HepG2 (cell line): Measurements from ENCODE around the gene S1PR2. TPM values are rescaled to one million over a fixed set of nuclear protein-coding genes. Genes with fewer than 3 reads are reported as not detected.

Source experiments
- ATAC-seq: fragments of 200-7000 bp; cut with Tn5 transposase; 3 replicates; pipeline ENCODE4 v1.9.1; 2020; ENCODE audit warnings: mild to moderate bottlenecking, moderate library complexity
- BruUV-seq: library from RNA; stranded (reverse); fragments of 400-500 nt; replicated peaks from 2 replicates; lab custom pipeline; 2021; lab: Mats Ljungman, UMichigan
- CTCF ChIA-PET: fragments of 300-600 bp; formaldehyde crosslinking; extraction: SDS; loops from one replicate; lab custom pipeline; 2021; ENCODE audit warnings: low total read pairs, inconsistent platforms, low intra/inter-chr PET ratio; lab: Yijun Ruan, JAX
- POLR2A ChIA-PET: fragments of 350-600 bp; sonication (Branson Sonifier 250); formaldehyde crosslinking; loops from one replicate; lab custom pipeline; 2020; ENCODE audit warnings: antibody characterized with exemption, inconsistent platforms; lab: Yijun Ruan, JAX
- DNase-seq: peaks from one replicate; pipeline ENCODE4 v3.0.0-alpha.2; 2015; ENCODE audit warnings: low spot score
- FAIRE-seq: peaks from 3 replicates; lab custom pipeline; 2011; peaks lifted over from hg19 to GRCh38; lab: Jason Lieb, UNC
- H2AFZ ChIP-seq: one replicate; pipeline ENCODE4 v1.6.1; 2011; ENCODE audit warnings: low read length, inconsistent platforms
- H3K27ac ChIP-seq: fragments of 300-600 bp; 3 replicates; pipeline ENCODE4 v1.8.0; 2011; ENCODE audit warnings: mixed run types, mild to moderate bottlenecking, mixed read lengths, low read length, inconsistent platforms; ENCODE audit not compliant: insufficient read depth; ENCODE audit errors: extremely low read length
- H3K27me3 ChIP-seq, 2 experiments: fragments of 200-600 bp in 1 of 2; 2 replicates in 1 of 2; 3 replicates in 1 of 2; pipeline versions ENCODE4 v1.6.0 to v1.8.0; 2011; ENCODE audit warnings: low read length in 2 of 2, mild to moderate bottlenecking in 2 of 2, moderate library complexity in 2 of 2, inconsistent platforms in 1 of 2; ENCODE audit not compliant: insufficient read depth in 2 of 2, control insufficient read depth in 1 of 2
- H3K36me3 ChIP-seq, 2 experiments: fragments of 200-600 bp in 1 of 2; replicated peaks in 1 of 2; 2 replicates in 1 of 2; 3 replicates in 1 of 2; pipeline versions ENCODE4 v1.5.1 to v1.8.0; 2011; ENCODE audit warnings: low read length in 2 of 2, inconsistent platforms in 1 of 2; ENCODE audit not compliant: insufficient read depth in 2 of 2, control insufficient read depth in 1 of 2
- H3K4me1 ChIP-seq: 2 replicates; pipeline ENCODE4 v1.5.1; 2012; ENCODE audit warnings: low read length, inconsistent platforms; ENCODE audit not compliant: insufficient read depth
- H3K4me2 ChIP-seq: 2 replicates; pipeline ENCODE4 v1.6.0; 2011; ENCODE audit warnings: low read depth, low read length, inconsistent platforms
- H3K4me3 ChIP-seq, 3 experiments: fragments of 200-600 bp in 1 of 3; sonication (generic), shearing (Covaris generic) in 1 of 3; replicated peaks in 1 of 3; 2 replicates each; pipeline ENCODE4 v1.5.1; 2011 to 2016; ENCODE audit warnings: low read length in 3 of 3, inconsistent platforms in 2 of 3, low read depth in 2 of 3, mild to moderate bottlenecking in 2 of 3, control low read depth in 1 of 3, mixed read lengths in 1 of 3; ENCODE audit not compliant: insufficient read depth in 1 of 3
- H3K79me2 ChIP-seq: one replicate; pipeline ENCODE4 v1.6.1; 2011; ENCODE audit warnings: low read length, inconsistent platforms; ENCODE audit not compliant: insufficient read depth
- H3K9ac ChIP-seq: 2 replicates; pipeline ENCODE4 v1.6.0; 2011; ENCODE audit warnings: mild to moderate bottlenecking, low read depth, low read length, inconsistent platforms; ENCODE audit not compliant: insufficient read depth
- H3K9me3 ChIP-seq: 2 replicates; pipeline ENCODE4 v1.5.1; 2012; ENCODE audit warnings: mild to moderate bottlenecking, low read length
- H4K20me1 ChIP-seq: 2 replicates; pipeline ENCODE4 v1.6.0; 2011; ENCODE audit warnings: inconsistent platforms, mild to moderate bottlenecking, low read length, moderate library complexity; ENCODE audit not compliant: insufficient read depth
- AGO2 ChIP-seq: fragments of 200-400 bp; formaldehyde crosslinking; optimal IDR thresholded peaks from 2 replicates; pipeline ENCODE3; 2017; ENCODE audit warnings: mild to moderate bottlenecking, low read depth, low read length, moderate library complexity
- HOMEZ ChIP-seq: IDR thresholded peaks from 2 replicates; pipeline ENCODE4 v1.6.1; 2016; ENCODE audit warnings: low read depth
- MLX ChIP-seq: IDR thresholded peaks from 2 replicates; pipeline ENCODE4 v1.6.1; 2016
- RERE ChIP-seq: IDR thresholded peaks from 2 replicates; pipeline ENCODE4 v1.6.1; 2016; ENCODE audit warnings: low read depth, missing genetic modification reagents, missing compliant biosample characterization
- ZKSCAN5 ChIP-seq: sonication (generic); formaldehyde crosslinking; IDR thresholded peaks from 2 replicates; pipeline ENCODE4 v1.5.1; 2020; ENCODE audit warnings: mild to moderate bottlenecking, missing genetic modification reagents
- ZNF713 ChIP-seq: sonication (generic); formaldehyde crosslinking; IDR thresholded peaks from 2 replicates; pipeline ENCODE4 v1.4.0; 2020; ENCODE audit warnings: mild to moderate bottlenecking, missing genetic modification reagents
- WGBS: methylation state at CpG from one replicate; pipeline ENCODE4 v1.1.6; 2017; ENCODE audit warnings: low lambda C conversion rate; 5-methylcytosine and 5-hydroxymethylcytosine counted together
- in situ Hi-C: cut with HindIII; loops from 2 replicates; pipeline ENCODE4 v1.10.0; 2017; ENCODE audit warnings: low pct_unique_long_range_greater_than_20kb; ENCODE audit not compliant: extremely low pct_ligation_motif_present
- intact Hi-C: fragments of 100-400 bp; cut with micrococcal nuclease; formaldehyde crosslinking; loops from one replicate; pipeline ENCODE4 v1.10.0; 2022; ENCODE audit not compliant: unreplicated experiment
- polyA plus RNA-seq, 8 experiments: library from polyadenylated mRNA; depleted of rRNA in 3 of 8; stranded (reverse) in 7 of 8; unstranded in 1 of 8; fragments of >200 nt; fragmentation: Illumina TruSeq in 4 of 8; extraction: Trizol in 4 of 8; gene quantifications; 2 replicates each; pipeline versions ENCODE4 v1.2.1 to v1.2.3, GENCODE V29; 2011 to 2016; ENCODE audit warnings: low read depth in 4 of 8, missing spikeins in 1 of 8, mixed read lengths in 1 of 8; ENCODE audit not compliant: insufficient read depth in 1 of 8
- total RNA-seq, 5 experiments: library from RNA; depleted of rRNA; stranded (reverse); fragments of >200 nt; fragmentation: Illumina TruSeq; extraction: Trizol; gene quantifications; 2 replicates each; pipeline ENCODE4 v1.2.3, GENCODE V29; 2016; ENCODE audit warnings: low read depth in 1 of 5

The S1PR2 gene
- total and polyA plus RNA-seq, 2 of the 13 experiments (the other 11 are each of a cell fraction or from before 2014, with no cell fraction given) = 0.91 to 1.3 TPM

DNA sequence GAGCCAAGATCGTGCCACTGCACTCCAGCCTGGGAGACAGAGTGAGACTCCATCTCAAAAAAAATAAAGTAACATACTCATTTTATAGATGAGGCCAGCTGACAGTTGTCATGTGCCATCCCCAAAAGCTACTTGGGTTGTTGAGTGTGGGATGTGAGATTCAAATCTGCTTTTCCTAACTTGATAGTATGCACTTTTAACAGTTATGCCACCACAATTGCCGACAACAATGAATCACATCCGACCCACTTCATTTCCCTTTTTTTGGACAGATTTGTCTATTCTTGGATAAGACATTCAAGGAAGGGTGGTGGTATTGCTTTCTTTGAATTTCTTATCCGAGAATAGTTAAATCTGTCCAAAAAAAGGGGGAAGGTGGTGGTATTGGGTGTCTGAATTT lies 20.1 kb downstream of the S1PR2 start:
- intact Hi-C loops (no loop called here), in situ Hi-C loops (no loop called here)
- Histone ChIP-seq H2AFZ (no peak overlapping the region), H3K4me2 (no peak overlapping the region), H3K9ac (no peak overlapping the region), H3K27me3 (no peaks in the 10 kb centered on the region; a peak in 2 of 5 replicates), H3K4me3 (no peak overlapping the region), H3K36me3 (no peaks in the 10 kb centered on the region), H4K20me1 (no peaks in the 10 kb centered on the region), H3K9me3 (no peaks in the 10 kb centered on the region), H3K4me1 (peaks cover 9% of the 10 kb centered on the region), H3K27ac (no peak overlapping the region), H3K79me2 (no peaks in the 10 kb centered on the region)
- ChIA-PET POLR2A (no interaction called here), CTCF (no interaction called here)
- ATAC-seq (no peak), FAIRE-seq (no peak), DNase-seq (no peak)
- 14% methylated on average over 4 of the region's 4 CpGs for WGBS
- no TSS peak for BruUV-seq
- no peak for TF ChIP-seq ZNF713 (CRISPR knock-in tag)
- TF ChIP-seq HOMEZ (CRISPR knock-in tag) = no peak
- no peak for TF ChIP-seq RERE (CRISPR knock-in tag)
- TF ChIP-seq AGO2 = no peak
- no peak for TF ChIP-seq ZKSCAN5 (CRISPR knock-in tag)
- TF ChIP-seq MLX (CRISPR knock-in tag) = no peak
